DMS53 (cell line): ENCODE results near the gene ASXL1.

Experiments
- DNase-seq: peaks from one replicate; lab custom pipeline; 2025; lab: John Stamatoyannopoulos, UW

The ASXL1 gene

DNA sequence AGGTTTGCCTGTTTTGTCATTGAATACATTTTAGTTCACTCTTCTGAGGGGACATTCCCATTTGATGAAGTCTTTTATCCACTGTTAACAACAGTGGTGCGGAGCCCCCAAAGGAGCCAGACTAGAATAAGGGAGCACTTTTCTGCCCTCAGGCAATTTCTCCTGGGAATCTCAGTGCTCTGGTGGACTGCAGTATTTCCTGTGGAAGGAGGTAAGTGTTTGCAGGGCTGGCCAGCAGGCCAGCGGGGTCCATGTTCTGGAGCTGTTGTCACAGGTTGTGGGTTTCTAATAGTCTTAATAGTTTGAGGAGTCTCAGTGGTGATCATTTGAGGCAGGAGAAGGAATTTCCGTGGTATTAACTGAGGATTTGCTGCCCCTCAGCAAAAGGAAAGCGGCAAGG lies 83.5 kb downstream of the ASXL1 start:
- DNase-seq = no peak

DNA sequence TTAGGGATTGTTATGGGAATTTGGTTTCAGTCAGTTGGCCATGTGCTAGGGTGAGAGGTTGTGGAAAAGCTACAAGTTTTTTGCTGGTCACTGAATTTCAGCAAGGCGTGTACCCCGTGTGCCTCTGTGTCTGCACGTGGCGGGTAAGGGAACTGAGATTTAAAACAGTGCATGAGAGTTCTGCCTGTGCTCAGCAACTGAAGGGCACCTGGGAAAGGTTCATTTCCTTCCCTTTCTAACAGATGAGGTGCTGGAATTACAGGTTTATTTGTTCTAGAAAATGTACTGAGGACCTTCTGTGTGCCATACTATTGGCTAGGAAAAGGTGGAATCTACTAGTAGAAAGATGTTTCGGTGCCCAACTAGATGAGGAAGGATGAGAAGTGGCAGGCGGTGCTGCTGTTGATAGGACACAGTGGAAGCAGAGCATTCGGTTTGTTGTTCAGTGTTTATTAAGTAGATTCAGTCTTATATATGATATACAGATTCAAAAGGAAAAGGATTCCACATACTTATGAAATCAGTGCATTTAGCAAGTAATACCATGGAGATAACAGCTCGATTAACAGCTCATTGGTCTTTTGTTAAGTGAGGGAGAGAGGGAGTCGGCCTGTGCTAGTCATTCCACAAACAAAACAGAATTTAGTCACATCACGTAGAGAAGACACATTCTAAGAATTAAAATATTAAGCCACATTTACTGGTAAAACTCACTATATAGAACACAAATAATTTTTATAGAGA lies 84.7 kb downstream of the ASXL1 start:
- no peak for DNase-seq

DNA sequence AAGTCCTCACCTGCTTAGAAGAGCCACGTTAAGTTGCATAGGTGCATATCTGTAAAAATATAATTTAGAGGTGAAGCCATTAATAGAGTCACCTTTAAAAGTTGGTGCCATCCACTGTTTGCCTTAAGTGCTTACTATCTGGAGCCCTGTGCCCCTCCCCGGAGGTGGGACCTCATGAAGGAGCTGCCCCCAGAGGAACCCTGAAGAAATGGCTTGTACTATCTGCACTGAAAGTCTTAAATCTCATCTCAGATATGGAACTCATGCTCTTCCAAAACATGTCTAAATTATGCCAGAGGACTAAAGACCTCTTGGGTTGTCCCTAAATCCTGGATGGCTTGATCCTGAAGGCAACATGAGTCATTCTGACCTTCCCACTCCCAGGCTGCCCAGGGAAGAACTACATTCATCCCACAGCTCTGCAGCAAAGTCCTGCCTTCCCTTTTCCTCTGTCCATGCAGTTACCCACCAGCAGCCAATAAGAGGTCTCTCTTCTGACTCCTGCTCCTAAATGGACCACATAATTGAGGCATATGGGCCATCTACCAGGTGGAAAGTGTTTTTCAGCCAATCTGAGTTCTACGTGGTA lies 85.3 kb downstream of the ASXL1 start:
- no peak for DNase-seq

DNA sequence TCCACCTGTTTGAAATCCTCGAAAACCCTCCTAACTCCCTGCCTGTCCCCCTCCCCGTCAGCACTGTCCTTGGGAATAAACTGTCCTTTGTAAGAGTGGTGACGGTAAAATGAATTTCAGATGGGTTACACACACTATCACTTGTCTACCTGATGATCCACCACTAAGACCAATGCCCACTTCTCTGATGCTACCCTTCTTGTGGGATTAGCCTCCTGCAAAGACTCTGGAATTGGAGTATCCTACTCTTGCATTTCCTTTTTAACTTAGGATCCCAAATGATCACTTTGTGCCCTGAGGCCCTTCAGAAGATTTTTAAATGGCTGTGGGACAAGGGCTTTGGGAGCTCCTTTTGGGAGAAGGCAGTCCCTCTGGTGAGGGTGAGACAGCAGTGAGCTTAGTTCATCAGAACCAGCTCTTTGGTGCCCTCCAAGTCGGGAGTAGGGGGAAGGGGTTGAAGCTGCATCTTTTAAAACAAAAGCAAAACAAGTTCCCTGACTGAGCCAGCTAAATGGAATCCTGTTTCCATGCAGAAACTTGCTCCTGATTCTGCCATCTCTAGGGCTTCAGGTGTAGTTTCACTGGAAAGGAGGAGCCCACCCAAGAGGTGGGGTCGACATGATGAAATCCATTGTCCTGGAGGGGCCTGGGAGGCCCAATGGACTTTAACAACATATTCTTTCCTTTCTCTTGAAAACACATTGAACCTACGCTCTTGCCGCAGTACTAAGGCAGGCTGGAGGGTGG lies 86.5 kb downstream of the ASXL1 start:
- no peak for DNase-seq

DNA sequence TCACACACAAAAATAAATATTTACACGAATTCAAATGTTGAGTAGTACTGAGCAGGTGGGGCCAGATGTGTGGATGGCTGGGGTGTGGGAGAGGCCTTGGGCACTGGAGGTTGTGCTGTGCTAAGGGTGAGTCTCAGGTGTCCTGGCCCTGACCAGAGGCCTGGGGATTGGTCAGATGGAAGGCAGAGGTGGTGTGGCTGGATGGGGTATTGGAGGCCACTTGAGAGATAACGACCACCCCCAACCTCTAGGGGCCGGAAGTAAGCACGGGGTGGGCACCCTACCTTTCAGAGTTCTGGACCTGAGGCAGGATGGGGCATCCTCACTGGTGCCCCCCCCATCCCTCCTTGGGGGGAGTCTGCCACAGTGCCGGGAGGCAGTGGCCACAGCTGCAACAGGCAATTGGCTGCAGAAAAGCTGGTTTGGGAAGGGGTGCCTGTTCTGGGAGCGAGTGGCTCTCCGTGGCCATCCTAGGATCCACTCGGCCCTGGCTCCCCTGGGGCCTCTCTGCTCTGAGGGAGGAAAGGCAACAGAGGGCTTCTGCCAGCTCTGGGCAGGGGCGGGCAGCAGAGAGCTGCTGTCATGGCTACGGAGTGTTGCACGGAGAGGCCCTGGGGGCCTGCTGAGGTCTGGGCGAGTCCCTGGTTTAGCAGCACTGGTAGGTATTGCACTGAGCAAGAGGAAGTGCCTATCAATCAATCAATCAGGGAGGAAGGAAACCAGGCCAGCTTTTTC lies 87.6 kb downstream of the ASXL1 start:
- DNase-seq = no peak

DNA sequence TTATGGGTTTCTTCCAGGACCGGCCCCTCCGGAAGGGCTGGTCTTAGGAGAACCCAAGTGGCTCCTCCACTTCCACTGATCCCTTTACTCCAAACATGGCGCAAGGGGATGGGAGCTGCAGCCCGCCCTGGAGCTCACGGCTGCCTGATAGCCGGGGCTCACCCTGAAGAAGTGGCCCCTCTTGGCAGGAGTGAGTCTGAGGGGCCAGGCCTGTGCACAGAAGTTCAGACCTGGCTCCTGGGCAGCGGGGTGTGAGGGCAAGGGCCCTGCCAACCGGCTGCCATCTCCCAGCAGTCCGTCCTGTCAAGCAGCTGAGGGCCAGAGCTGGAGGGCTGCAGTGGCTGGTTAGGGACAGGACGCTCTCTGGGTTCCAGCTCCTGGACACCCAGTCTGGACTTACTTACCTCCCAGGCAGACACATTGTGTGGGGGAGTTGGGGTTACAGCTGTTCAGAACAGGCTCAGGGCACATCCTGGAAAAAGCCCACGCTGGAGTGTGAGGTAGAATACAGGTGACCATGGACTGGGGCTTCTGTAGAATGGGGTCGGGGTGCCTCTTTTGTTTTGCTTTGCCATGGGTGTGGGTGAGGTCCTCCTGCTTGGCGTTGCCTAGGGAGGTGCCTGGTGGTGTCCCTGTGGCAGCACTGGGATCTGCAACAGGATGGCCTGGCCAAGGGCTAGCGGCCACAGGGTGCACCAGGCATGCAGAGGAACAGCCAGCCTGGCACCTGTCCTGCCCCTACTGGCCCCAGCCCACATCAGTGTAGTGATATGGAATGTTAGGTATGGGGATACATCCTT lies 88.4 kb downstream of the ASXL1 start:
- DNase-seq = no peak

DNA sequence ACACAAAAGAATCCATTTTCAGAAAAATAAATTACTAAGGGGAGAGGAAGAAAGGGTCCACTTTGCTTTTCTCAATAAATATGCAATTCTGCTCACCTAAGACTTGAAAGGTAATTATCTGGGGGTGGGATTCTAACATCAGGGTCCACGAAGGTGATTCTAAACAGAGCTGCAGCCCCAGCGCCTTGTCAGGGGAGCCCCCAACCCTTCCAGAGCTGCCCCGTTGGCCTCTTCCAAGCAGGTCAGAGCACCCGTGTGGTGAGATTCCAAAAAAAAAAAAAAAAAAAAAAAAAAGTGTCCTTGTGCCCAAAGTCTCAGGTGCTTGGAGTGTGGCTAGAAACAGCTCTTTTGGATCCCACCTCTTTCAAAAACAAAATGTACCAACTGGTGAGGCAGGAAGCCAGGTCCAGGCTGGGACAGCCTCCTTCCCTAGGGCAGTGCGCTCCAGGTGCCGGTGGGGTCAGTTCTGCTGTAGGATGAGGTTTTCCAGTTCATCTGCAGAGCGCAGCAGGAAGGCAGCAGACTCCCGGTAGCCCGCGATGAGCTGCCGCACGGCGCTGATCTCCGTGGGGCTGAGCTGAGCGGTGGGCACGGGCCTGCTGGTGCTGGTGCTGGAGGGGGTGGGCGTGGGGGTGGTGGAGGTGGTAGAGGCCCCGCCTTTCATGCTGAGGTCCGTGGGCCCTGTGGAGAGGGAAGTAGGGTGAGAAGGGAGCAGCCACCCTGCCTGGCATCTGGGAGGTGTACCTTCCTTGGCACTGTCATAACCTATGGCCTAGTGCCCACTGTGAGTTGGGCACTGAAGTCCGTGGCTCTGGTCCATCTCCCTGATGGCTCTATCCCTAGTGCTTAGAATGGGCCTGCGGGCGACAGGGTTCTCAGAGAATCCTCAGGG lies 89.3 kb downstream of the ASXL1 start:
- no peak for DNase-seq

DNA sequence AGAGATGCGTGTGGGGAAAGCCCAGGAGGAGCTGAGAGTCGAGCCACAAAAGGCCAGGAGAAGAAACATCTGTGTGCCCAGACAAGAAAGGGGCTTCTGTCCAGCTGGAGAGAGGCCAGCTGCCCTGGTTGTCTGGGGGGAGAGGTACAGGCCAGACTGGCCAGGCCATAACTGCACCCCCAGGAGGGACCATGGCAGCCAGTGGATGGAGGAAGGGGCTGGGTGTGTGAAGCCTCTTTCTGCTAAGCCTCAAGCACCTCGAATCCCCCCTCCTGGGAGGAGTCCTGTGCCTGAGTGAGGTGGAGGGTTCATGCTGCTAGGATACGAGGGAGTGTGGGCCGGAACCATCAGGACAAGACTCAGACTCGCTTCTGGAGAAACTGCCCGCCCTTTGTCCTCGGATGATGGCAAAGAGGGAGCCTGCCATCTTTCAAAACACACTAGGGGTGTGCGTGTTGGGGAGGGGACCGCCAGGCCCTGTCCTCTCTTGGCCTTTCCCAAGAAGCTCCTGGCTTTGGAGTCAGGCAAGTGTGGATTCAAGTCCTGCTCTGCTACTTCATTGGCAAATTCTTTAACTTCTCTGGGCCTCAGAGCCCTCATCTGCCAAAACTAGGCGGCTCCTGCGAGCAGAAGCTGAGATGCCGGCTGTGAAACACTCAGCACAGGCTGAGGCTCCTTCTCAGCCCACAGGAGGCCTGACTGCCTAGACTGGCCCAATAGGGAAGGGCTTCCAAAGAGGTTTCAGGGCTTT lies 90.3 kb downstream of the ASXL1 start:
- DNase-seq = no peak

DNA sequence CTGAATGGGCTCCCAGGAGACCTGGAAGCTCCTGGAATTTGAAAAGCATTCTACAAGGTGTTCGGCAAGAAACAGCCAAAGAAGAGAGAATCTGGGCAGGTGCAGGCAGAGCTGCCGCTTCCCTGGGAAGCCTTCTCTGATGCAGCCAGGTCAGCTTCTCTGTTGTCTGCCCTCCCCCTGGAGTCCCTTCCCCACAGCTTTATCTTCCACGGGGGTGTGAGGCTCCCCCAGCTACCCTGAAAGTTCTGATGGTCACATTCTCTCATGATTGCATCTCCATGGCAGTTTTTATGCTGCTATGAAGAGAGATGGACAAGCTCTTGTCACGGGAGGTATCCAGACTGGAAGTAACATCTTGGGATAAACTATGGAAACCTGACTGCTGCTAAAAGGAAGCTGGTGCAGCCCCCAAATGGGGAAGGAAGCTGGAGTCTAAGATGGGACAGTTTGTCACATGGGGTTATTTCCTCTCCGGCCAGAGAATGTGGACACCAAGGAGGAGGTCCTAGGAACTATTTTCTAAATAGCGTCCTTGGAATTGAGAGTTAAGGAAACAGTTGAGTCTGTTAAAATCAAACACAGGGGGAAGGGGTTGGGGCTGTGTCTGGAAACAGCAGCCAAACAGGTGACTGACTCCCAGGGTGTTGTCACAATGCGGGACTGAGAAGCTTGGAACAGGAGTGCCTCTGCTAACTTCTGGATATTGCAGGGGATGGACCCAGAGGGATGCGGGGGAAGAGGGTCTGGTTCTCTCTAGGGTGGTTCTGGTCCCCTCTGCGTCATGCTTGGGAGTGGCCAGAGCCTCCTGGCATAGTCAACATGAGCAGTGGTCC lies 91.1 kb downstream of the ASXL1 start:
- DNase-seq = no peak

DNA sequence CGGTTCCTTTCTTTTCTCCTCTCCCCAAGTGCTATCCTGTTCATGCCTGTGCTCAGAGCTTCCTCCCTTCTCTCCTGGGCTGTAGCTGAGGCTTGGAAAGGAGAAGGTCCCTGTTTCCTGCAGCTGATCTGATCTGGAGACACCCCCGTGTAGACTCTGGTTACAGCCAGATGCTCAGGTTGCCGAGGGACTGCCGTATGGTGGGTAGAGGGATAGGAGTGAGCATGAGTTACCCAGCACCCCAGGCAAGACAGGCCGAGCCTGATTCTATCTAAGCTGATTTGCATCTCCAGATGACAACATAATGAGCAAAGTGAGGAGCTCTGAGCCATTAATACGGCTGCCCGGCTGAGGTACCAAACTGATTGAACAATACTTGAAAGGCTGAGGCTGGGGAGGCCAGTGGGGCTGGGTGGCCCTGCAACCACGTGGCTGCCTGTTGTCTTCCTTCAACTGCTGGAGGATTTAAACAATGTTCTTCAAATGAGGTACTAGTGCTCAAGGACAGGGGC lies 91.8 kb downstream of the ASXL1 start:
- DNase-seq = no peak

DNA sequence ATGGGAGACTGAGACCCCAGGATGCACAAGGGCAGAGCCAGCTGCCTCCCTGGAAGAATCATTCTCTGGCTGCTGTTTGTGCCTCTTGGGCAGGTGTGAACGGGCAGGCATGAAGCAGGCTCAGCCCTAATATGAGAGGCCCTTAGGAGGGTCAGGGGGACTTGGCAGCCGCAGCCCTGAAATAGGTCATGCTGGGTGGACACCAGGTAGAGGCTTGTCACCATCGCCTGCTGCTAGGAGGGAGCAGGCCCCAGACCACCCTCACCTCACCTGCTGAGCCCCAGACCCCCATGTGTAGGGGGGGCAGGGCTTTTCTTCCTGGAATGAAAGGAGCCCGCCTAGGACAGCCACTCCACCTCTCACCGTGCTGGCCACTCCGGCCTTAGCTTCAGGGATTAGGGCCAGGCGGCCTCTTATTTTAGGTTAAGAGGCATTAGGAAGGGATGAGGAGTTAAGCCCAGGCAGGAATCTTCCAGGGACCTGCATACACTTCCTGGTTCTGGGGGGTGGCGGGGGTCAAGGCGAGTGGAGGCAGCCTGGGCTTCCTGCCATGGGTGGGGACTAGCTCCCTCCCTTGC lies 92.4 kb downstream of the ASXL1 start:
- DNase-seq = no peak

DNA sequence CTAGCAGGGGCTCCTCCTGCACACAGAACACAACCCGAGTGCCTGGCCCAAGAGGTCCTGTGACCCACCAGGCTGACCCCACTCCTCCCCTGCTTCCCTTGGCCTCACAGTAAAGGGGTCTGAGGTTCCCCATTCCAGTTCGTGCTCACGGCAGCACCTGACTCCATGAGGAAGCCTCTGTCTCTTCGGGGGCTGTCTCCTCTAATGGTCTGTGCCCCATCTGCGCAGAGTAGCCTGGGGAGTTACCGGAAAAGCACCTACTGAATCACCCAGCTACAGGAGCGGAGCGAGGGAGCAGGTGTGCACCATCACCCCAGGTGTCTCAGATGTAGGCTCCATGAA lies 93.2 kb downstream of the ASXL1 start:
- no peak for DNase-seq

DNA sequence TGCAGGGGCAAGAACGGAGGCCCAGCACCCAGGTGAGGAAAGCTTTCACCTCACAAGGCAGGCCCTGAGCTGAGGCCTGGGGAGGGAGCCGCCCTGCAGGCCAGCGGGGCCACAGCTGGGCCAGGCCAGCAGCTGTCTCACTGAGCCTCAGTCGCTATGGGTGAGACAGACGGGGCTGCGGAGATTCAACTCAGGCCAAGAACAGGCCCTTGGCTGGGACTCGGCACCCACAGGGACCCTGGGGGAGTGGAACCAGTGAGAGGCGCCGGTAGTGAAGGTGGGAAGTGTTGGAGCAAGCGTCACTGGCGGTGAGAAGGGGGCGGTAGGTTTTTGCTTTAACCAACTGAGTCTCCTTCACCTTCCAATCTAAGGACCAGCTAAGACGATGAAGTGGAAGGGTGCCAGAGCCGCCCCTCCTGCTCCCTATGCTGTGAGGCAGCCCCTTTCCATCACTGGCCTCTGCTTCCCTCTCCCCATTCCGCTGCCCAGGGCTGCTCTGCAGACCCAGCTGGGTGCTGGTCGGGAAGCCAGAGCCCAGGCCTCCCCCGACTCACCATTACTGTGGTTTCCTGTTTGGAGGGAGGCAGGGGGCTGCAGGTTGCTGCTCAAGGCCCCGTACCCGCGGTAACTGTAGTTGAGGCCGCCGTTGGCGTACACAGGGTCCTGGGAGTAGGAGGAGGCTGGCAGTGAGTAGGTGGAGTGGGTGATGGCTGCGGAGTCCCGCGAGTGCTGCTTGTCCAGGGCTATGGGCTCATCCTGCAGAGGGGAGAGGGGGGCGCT lies 93.7 kb downstream of the ASXL1 start:
- DNase-seq = no peak

DNA sequence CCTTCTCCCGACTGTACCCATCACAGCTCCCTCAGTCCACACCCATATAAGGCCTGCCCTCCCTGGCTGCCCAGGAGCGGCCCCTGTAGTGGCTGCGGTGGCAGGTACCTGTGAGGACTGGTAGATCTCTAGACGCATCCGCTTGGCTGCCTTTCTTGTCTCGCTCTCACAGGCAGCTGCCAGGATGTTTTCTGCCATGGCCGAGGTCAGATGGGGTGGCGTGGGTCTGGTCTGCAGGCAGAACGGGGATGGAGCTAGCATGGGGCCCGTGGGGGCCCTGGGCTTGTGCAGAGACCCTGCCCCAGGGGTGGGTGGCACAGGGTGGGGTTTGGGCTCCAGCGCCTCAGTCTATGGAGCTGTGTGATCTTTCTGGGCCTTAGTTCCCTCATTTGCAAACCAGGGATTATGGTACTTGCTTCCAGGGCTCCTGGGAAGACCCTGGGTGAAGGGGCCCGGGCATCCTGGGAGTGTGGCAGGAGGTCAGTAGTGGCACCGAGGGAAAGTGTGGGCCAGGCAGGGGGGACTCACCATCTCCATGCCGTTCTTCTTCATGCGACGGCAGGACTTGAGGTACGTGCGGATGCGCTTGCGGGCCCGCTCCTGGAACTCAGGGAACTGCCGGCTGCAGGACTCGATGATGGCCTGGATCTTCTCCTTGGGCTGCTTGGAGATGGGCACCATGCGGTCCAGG lies 94.8 kb downstream of the ASXL1 start:
- DNase-seq = no peak

DNA sequence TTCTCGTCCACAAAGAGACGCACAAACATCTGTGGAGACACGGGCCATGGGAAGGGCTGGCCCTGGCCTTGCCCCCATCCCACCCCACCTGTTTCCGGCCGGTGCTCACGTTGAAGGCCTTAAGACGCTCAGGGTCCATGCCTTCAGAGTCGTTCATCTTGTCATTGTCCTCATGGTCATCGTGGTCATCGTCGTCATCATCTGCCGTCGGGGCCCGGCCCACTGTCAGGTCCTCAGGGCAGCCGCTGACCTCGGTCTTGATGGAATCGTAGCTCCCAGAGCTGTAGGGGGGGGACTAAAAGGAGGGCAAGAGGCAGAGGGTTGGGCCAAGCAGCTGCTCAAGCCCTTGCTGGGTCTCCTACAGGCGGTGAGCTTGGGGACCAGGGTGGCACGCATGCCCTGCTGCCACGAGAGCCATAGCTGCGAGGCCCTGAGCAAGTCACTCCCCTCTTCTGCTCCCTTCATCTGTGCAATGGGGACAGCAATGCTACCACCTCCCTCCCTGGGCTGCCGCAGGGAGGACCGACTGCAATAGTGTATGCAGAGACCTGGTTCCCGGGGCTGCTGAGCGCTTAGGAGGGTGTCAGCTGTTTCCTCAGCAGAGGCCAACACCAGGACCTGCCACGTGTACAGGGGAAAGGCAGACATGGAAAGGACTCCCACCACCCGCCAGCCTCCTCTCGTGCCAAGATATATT lies 95.5 kb downstream of the ASXL1 start:
- no peak for DNase-seq
